ENCODE results near the gene BCHE.
"Not testable (repeated sequence)": the region's sequence is repeated elsewhere in the genome, so short reads cannot be mapped to it uniquely, and the experiment has no call there.

Gene BCHE

DNA sequence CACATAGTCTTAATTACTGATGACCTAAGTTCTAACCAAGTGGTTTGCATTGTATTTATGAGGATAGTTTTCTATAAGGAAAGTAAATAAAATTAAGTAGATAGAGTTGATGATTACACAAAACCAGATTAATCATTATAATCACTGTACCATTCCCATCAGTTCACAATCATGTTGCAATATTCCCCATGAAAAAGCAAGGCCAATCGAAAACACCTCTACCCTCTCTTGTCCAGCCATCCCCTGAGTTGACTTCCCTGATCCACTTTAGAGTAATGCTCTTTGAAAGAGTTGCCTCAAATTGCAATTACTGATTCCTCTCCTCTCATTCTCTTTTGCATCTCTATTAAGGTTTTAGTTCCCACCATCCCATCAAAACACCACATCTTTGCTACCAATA, 21.0 kb downstream of the BCHE start:
- DNase-seq (ENCODE audit: low read depth) = no peak

GRCh38 chr3:165815682-165816081, 21.5 kb downstream of the BCHE start:
- no peak for DNase-seq (ENCODE audit: low read depth)

DNA sequence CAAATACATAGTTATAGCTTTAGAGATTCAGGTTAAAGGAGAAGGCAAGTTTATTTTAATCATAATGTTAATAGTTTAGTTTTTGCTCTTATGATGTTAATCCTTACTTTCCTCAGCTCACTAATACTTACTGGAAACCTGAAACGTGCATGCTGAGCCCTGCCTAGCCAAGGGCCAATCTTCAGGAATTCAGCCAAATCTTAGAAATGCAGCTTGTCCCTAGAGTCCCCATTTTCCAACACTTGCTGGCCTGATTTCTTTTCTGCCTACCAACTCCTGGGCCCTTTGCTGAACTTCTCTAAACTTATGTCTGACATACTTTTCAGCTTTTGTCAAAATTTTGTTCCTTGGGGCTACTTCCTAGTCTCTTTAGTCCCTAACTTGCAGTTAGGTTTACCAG, 22.8 kb downstream of the BCHE start:
- DNase-seq (ENCODE audit: low read depth) = no peak

DNA sequence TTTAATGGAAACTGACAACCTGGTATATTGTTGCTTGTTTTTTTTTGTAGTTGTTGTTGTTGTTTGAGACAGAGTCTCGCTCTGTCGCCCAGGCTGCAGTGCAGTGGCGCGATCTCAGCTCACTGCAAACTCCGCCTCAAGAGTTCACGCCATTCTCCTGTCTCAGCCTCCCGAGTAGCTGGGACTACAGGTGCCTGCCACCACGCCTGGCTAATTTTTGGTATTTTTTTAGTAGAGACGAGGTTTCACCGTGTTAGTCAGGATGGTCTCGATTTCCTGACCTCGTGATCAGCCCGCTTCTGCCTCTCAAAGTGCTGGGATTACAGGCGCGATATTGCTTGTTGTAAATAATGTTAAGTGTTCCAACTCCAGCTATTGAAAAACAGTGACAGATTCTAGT, 29.3 kb downstream of the BCHE start:
- not testable (repeated sequence) for DNase-seq (ENCODE audit: low read depth)

DNA sequence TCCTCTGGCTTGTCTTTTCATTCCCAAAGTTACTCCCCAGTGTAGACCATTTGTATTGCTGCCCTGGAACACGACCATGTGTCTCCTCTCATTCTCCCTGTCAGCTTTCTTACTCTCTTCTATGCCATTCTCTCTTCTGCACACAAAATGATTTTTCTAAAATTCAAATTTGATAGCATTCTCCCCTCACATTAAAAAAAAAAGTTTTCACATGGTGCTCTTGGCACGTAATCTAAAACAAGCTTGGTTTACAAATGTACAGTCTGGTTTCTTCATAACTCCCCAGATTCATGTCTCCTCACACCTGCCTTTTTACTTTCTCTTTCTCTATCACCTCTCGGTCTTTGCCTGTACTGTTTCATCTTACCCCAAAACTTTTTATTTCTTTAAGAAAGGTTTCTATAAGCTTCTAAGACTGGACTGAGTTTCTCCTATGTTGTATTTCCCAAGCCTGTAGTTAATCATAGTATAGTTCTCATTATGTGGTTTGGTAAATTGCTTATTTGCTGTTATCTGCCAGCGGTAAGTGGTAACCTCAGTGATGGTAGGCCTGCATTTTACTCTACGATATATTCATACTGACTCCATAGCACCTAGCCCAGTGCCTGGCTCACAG, 31.2 kb downstream of the BCHE start:
- no peak for DNase-seq (ENCODE audit: low read depth)

DNA sequence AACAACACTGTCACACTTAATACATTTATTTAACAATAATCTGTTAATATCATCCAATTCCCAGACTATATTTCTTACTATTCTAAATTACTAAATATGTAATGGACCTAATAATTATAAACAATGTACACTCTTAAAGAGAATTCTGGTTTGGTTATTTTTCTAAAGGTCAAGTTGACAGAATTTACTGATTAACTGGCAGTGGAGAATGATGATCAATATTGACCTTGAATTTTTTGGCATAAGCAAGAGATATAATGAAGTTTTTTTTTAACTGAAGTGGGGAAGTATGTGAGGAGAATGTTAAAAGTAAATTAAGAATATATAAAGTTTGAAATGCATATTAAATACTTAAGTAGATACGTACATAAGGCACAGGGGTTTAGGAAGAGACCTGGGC, 33.8 kb downstream of the BCHE start:
- DNase-seq (ENCODE audit: low read depth) = no peak

DNA sequence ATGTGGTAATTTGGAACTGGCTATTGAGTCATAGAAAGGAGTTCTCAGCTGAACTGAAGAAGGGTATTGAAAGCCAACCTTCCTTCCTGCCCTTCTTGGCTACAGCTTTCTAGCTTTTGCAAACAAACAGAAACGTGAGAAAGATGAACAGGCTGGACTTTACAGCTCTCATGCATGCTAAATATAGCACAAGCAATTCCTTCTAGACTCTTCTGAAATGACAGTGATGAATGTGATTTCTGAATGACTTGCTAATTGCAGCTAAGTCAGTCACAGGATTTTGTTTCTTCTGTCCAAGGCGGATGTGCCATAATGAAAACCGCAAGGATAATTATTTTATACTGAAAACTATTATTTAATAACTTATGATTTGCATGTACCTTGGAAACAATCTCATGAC, 36.3 kb downstream of the BCHE start:
- DNase-seq (ENCODE audit: low read depth) = no peak

- no peak for DNase-seq (ENCODE audit: low read depth)
These were observed 38.2 kb downstream of the BCHE start for GRCh38 chr3:165799026-165799425.

GRCh38 chr3:165797551-165797950, 39.7 kb downstream of the BCHE start:
- no peak for DNase-seq (ENCODE audit: low read depth)

GRCh38 chr3:165796701-165797100, 40.5 kb downstream of the BCHE start:
- DNase-seq (ENCODE audit: low read depth) = no peak

- DNase-seq (ENCODE audit: low read depth) = no peak
These were observed 48.7 kb downstream of the BCHE start for GRCh38 chr3:165788531-165788930.

DNA sequence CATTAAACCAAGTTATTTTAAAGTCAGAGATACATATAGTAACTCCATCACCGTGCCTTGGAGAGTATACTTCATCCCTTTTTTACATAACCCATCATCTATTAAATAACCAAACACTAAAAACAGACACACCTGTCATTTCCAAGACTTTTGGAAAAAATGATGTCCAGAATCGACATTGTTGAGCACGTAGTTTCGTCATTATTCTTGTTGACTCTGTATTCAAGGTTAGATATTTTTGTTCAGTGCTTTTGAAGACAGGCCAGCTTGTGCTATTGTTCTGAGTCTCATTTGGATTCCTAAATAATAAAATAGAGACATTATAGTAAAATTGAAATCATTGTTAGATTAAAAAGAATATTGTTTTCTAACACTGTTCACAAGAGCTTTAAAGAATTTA, 51.2 kb downstream of the BCHE start:
- DNase-seq (ENCODE audit: low read depth) = no peak

- DNase-seq (ENCODE audit: low read depth) = no peak
These were observed 52.9 kb downstream of the BCHE start for GRCh38 chr3:165784337-165784736.

GRCh38 chr3:165783383-165783782, 53.8 kb downstream of the BCHE start:
- no peak for DNase-seq (ENCODE audit: low read depth)

DNA sequence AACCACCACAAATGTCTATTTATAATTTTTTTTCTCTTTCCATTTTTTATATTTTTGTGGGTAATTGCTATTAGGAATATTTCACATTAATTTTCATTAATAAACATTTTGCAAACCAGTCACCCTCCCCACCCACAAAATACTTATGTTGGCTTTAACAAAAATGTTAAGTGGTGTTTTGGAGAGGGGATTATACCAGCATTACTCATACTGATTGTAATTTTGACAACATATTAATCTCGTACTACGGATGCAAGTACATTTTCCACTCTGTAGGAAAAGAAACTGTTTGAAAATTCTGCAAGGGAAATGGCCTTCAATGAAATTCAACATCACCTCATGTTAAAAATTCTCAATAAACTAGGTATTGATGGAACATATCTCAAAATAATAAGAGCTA, 58.3 kb downstream of the BCHE start:
- no peak for DNase-seq (ENCODE audit: low read depth)

- DNase-seq (ENCODE audit: low read depth) = no peak
These were observed 58.8 kb downstream of the BCHE start for GRCh38 chr3:165778456-165778855.

DNA sequence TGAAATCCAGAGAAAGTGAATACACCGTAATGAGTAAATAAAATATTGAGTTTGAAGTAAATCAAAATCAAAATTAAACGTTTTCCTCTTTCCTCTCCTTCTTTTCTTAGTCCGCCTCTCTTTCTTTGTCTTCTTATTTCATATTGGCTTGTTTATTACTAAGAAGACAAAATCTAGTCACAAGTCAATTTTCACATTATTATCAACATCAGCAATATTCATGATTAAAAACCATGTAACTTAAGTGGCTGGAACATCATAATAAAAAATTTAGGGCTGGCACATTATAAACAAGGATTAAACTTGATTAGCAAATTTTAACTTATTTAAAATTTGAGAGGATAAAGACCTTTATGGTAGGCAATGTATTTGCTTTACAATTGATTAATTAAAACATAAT, 61.4 kb downstream of the BCHE start:
- no peak for DNase-seq (ENCODE audit: low read depth)

- DNase-seq (ENCODE audit: low read depth) = no peak
These were observed 66.4 kb downstream of the BCHE start for GRCh38 chr3:165770781-165771180.

DNA sequence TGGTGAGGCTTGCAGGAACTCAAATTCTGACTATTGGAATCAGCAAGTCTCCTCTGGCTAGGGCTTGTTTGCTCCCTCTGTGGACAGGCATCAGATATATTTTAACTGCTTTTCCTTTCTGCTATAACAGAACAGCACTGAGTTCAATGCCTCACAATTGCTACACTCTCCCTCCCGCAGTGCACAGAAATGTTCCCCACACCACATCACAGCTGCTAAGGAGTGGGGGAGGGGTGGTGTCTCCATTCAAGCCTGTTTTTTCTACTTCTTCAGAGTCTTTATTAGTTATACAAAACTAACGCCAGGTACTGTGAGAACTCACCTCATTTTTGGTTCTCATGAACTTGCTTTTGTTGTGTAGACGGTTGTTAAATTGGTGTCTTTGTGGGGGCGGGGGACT, 68.5 kb downstream of the BCHE start:
- DNase-seq (ENCODE audit: low read depth) = no peak

DNA sequence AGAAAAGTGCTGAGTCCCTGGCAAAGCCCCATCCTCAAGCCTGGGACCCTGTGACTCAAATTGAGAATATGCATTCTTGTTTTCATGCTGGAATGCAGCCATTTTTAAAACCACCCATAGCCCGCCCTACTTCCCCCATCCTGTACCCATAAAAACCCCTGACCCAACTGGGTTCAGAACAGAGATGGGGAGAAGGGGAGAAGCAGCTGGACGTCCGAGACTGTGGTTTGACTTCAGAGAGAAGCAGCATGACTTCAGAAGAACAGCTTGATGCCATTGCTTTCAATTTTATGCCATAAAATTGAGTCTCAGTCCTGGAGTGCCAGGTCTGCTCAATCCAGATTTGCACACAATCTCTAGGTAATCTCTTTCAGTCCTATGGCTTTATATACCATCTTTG, 78.2 kb downstream of the BCHE start:
- DNase-seq (ENCODE audit: low read depth) = no peak

- DNase-seq (ENCODE audit: low read depth) = no peak
These were observed 81.7 kb downstream of the BCHE start for GRCh38 chr3:165755571-165755970.

DNA sequence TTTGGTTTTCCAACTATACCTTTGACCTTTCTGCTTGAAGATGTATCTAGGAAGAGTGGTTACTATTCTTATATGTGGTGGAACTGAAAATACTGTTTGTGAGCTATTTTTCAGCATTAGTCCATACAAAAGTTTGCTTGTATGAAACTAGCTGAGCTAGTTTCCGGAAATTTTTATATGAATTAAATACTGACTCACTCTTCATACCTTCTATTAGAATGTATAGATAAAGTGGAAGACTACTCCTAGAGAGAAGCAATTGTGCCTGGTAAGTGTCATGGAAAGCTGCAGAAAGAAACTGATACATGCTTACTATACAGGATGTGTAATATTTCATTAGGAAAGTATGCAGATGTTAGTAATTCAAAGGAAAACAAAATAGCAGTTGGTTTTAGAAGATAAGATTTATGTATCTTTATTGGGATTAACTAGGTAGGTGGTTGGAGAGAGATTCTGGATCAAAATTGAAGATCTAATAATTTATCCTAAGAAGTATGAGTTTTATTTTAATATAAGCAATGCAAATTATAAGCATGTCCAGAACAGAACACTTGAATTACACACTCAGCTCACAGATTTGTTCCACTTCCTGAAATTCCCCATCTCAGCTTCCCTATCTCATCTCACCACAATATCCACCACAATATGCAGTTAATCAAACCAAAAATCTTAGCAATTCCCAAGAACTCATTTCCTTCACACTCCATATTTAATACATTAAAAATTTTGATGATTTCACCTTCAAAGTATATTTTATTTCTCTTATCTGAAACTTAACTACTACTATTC, 82.8 kb downstream of the BCHE start:
- DNase-seq (ENCODE audit: low read depth) = no peak

DNA sequence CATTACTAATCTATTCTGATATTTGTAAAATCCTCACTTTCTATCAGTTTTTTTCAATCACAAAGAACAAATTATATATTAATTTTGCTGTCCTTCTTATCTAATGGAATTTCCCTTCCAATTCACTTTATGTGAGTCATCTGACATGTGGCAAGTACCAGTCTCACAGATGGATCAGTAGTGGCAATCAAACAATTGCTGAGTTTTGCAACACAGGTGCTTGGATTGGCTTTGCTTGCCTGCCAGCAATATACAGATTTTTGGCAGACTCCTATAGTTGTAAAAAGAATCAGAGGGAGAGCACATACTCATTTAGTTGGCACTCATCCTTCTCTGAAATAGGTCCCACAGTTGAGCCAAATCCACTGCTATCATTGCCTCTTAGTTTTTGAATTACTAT, 83.7 kb downstream of the BCHE start:
- DNase-seq (ENCODE audit: low read depth) = no peak

GRCh38 chr3:165751637-165752036, 85.6 kb downstream of the BCHE start:
- DNase-seq (ENCODE audit: low read depth) = no peak
